Esophagus squamous epithelium (tissue), 4 donors: Measurements from ENCODE around the gene PDE10A.

Experiments
- POLR2A ChIP-seq, 4 donors: fragments of 450-650 bp; IDR thresholded peaks; one replicate each; pipeline ENCODE4 v1.6.1; 2017; ENCODE audit warnings: antibody characterized with exemption in 4 of 4, mild to moderate bottlenecking in 4 of 4, moderate library complexity in 3 of 4
- TF ChIP-seq, protein P1 (sequence below), 6 experiments: fragments of 450-650 bp in 4 of 6; fragments of 200-600 bp in 2 of 6; sonication (generic) in 2 of 6; IDR thresholded peaks; one replicate each; pipeline ENCODE4 v1.5.1; 2016 to 2019; ENCODE audit warnings: antibody characterized with exemption in 6 of 6, mild to moderate bottlenecking in 4 of 6, moderate library complexity in 4 of 6

DNA sequence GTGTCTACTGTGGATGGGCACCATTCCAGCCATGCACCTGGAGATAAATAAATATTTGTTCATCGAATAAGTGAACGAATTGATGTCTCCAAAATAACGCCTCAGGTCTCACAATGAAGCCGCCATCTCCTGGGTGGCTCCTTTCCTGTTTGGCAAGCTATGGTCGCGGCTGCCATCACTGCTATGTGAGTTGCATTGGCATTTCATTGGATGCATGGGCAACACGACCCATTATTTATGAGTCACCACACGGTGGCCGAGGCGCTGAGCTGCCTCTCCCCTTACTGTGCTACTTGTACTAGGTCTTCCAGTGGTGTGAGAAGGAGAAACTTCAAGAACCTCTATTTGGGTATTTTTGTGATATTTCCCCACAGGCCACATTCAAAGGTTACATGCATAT is 21.3 kb upstream of the PDE10A start:
- TF ChIP-seq, protein P1, sequence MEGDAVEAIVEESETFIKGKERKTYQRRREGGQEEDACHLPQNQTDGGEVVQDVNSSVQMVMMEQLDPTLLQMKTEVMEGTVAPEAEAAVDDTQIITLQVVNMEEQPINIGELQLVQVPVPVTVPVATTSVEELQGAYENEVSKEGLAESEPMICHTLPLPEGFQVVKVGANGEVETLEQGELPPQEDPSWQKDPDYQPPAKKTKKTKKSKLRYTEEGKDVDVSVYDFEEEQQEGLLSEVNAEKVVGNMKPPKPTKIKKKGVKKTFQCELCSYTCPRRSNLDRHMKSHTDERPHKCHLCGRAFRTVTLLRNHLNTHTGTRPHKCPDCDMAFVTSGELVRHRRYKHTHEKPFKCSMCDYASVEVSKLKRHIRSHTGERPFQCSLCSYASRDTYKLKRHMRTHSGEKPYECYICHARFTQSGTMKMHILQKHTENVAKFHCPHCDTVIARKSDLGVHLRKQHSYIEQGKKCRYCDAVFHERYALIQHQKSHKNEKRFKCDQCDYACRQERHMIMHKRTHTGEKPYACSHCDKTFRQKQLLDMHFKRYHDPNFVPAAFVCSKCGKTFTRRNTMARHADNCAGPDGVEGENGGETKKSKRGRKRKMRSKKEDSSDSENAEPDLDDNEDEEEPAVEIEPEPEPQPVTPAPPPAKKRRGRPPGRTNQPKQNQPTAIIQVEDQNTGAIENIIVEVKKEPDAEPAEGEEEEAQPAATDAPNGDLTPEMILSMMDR (IDR thresholded peaks at IDR 0.05), result no peak
- no peak for TF ChIP-seq POLR2A (IDR thresholded peaks at IDR 0.05)
